Kidney tubule cell (primary cell): ENCODE measurements around the gene METTL1.

Source experiments
- DNase-seq: peaks from one replicate; pipeline ENCODE4 v3.0.0-alpha.2; 2018; ENCODE audit warnings: low spot score

The METTL1 gene

GRCh38 chr12:57753756-57754337, 18.1 kb downstream of the METTL1 start:
- DNase-seq: no peak

- DNase-seq: no peak
Measured at GRCh38 chr12:57752668-57753000, 19.3 kb downstream of the METTL1 start.

DNA sequence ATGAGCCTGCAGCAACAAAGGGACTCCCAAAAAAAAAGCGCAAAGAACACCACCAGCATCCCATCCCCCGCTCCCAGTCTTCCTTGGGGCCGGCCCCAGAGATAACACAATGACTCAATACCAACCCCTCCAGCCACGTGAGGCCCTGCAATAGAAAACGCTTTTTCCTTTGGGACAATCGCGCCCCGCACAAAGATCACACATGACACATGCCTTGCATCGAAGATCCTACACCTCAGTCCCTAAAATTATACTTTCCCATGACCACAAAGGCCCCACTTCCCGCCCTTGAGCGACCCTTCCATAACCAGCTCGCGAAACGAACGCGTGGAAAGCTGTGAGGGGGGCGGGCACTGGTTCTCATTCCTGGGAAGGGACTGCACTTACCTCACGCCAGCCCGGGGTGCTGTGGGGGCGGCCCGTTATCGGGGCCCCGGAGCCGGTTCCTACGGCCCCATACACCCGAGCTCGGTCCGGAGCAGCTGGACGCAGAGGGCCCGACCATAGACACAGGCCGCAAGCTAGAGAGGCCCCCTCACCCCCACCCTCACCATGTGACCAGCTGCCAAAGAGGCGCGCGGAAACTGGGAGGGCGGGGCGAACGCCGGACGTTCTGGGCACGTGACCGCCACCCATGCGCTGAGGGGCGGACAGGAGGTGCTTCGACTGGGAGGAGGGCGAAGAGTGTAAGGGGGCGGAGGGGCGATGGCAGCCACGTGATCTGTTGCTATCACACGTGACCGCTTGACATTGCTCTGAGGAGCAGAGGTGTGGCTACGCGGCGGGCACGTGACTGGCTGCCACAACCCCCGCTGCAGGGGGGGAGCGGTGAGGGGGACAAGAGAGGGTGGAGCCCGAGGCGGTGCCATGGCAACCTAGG, 19.9 kb downstream of the METTL1 start, which contains the start of gene CDK4:
Gene CDK4, minus strand, starts transcription at position 523 of the 880 bp plus-strand sequence. CDS start 593 bp downstream, outside the sequence.
- DNase-seq: peak; percentile 100

DNA sequence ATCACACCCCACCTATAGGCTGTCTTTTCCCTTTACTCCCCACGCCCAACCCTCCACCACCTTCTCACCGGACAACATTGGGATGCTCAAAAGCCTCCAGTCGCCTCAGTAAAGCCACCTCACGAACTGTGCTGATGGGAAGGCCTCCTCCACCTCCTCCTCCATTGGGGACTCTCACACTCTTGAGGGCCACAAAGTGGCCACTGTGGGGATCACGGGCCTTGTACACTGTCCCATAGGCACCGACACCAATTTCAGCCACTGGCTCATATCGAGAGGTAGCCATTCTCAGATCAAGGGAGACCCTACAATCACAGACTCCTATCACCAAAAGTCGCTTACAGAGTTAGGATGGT, 20.5 kb downstream of the METTL1 start:
- DNase-seq: no peak

- no peak for DNase-seq
Measured at GRCh38 chr12:57750561-57751431, 21.1 kb downstream of the METTL1 start.

DNA sequence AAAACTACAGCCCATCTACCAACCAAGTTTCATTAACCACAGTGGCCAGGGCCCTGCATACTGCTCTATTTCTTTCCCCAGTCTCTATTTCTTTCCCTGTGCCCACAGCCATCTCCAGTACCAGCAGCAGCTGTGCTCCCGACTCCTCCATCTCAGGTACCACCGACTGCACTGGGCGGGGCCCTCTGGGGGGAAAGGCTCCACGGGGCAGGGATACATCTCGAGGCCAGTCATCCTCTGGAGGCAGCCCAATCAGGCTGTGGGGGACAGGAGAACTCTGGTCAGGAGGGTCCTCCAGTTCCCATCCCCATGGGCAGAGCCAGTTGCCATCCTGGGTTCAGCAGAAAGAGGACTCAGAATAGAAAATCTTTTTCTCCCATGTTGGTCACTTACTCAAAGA, 22.8 kb downstream of the METTL1 start:
- no peak for DNase-seq

- DNase-seq: no peak
Measured at GRCh38 chr12:57746025-57746424, 25.9 kb downstream of the METTL1 start.

DNA sequence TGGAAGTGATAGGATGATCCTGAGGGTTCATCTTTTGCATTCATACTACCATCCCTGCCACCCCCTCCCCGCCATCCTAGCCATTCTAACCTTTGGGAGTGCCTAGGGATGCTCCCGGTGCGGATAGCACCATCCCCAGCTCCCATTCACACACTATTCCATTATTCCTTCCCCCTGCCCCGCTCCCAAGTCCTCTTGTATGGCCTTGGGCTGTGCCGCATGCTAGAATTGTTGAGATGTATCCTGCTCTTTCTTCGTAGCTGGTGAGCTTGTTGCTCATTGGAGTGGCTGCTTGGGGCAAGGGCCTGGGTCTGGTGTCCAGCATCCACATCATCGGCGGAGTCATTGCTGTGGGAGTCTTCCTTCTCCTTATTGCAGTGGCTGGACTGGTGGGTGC, 26.4 kb downstream of the METTL1 start:
- DNase-seq: no peak

- peak; percentile 97 for DNase-seq
Measured at GRCh38 chr12:57744777-57745484, 27.0 kb downstream of the METTL1 start, which contains the start of gene TSPAN31. Gene TSPAN31, plus strand, starts transcription at chr12:57745039. Its CDS starts 116 bp downstream, at chr12:57745155.

DNA sequence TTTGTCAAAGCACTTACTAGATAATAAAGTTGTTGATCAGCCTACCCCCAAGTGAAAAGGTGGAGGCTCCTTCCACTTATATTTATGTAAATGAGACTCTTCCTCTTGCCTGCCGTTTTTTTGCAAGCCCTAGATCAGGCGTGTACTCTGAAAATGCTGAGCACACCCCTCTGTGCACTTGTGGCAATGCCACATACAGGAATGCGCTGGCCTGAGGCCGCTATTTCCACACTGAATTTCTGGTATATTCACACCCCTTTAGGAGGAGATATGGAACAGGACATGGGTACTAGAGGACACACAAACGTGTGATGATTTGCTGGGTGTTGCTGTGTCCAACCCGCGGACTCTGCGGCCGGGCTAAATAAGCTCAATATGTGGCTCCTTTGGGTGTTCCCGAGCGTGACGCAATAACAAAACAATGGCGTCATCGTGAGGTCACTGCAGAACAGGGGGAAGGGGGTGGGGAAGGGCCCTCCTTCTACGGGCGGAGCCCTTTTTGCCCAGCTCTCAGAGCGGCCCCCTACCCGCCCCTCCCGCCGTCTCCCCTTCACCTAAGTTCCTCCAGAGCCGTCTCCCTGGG, 27.6 kb downstream of the METTL1 start:
- DNase-seq: no peak

GRCh38 chr12:57743769-57744168, 28.1 kb downstream of the METTL1 start:
- DNase-seq: no peak

- no peak for DNase-seq
Measured at GRCh38 chr12:57741844-57742738, 29.8 kb downstream of the METTL1 start.

- no peak for DNase-seq
Measured at GRCh38 chr12:57741413-57741789, 30.5 kb downstream of the METTL1 start.

- DNase-seq: no peak
Measured at GRCh38 chr12:57740656-57741412, 31.1 kb downstream of the METTL1 start.

GRCh38 chr12:57739914-57740538, 31.9 kb downstream of the METTL1 start:
- no peak for DNase-seq

- no peak for DNase-seq
Measured at GRCh38 chr12:57739387-57739786, 32.5 kb downstream of the METTL1 start.

DNA sequence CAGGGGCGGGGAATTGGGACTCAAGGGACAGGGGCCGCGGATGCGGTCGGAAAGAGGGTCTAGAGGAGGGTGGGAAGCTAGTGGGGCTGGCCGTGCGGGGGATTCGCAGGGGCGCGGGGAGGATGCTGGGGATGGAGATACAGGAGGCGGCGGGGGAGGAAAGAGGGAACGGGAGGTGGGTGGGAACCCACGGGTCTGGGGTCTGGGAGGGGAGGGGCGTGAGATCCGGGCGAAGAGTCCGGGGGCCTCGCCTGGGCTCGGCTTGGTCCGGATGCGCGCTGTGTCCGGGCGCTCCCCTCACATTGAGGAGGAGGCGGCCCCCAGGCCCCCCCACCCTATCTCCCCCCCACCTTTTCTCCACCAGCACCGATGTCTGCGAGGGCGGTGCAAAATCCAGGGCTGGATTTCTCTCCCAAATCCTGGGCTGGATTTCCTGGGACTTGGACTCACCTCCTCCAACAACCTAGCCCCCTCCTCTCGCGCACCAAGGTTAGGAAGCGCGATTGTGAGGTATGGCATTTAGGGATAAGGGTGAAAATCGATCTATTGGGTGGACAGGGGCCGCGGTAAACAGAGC, 33.2 kb downstream of the METTL1 start, which contains the start of gene AGAP2:
Gene AGAP2, minus strand, starts transcription at position 82 of the 577 bp plus-strand sequence. CDS start 496 bp downstream, outside the sequence.
- DNase-seq: no peak
